Mesendoderm (in vitro differentiated cells): ENCODE data around the gene LMTK3.

Experiments used
- DNase-seq: peaks from one replicate; pipeline ENCODE4 v3.0.0; 2013
- H2AK5ac ChIP-seq: 2 replicates; pipeline ENCODE4 v1.6.1; 2013; ENCODE audit warnings: low read length, inconsistent platforms
- H2BK120ac ChIP-seq: 2 replicates; pipeline ENCODE4 v1.6.1; 2013; ENCODE audit warnings: low read depth, mild to moderate bottlenecking, low read length, moderate library complexity, mixed read lengths
- H2BK15ac ChIP-seq: replicated peaks from 2 replicates; pipeline ENCODE4 v1.6.1; 2013; ENCODE audit warnings: low read depth, mild to moderate bottlenecking, moderate library complexity
- H2BK5ac ChIP-seq: 2 replicates; pipeline ENCODE4 v1.6.1; 2013; ENCODE audit warnings: low read length, inconsistent platforms
- H3K18ac ChIP-seq: 2 replicates; pipeline ENCODE4 v1.6.1; 2013; ENCODE audit warnings: mild to moderate bottlenecking, low read length, mixed read lengths
- H3K23ac ChIP-seq: one replicate; pipeline ENCODE4 v1.6.1; 2013; ENCODE audit warnings: low read length
- H3K27ac ChIP-seq: 2 replicates; pipeline ENCODE4 v1.5.1; 2013; ENCODE audit warnings: low read depth, mild to moderate bottlenecking, inconsistent platforms, low read length, moderate library complexity
- H3K27me3 ChIP-seq: 2 replicates; pipeline ENCODE4 v1.6.1; 2013; ENCODE audit warnings: low read length, control low read depth, mild to moderate bottlenecking, inconsistent platforms; ENCODE audit not compliant: insufficient read depth, poor library complexity
- H3K36me3 ChIP-seq: 2 replicates; pipeline ENCODE4 v1.6.1; 2013; ENCODE audit warnings: low read length, inconsistent platforms; ENCODE audit not compliant: control insufficient read depth, insufficient read depth
- H3K4ac ChIP-seq: one replicate; pipeline ENCODE4 v1.6.1; 2013; ENCODE audit warnings: low read depth, mild to moderate bottlenecking, low read length, moderate library complexity
- H3K4me1 ChIP-seq: 2 replicates; pipeline ENCODE4 v1.6.1; 2013; ENCODE audit warnings: low read depth, low read length, inconsistent platforms; ENCODE audit not compliant: control insufficient read depth
- H3K4me2 ChIP-seq: 2 replicates; pipeline ENCODE4 v1.6.1; 2013; ENCODE audit warnings: low read length
- H3K4me3 ChIP-seq: 2 replicates; pipeline ENCODE4 v1.5.1; 2013; ENCODE audit warnings: mild to moderate bottlenecking, low read length
- H3K56ac ChIP-seq: one replicate; pipeline ENCODE4 v1.6.1; 2013; ENCODE audit warnings: low read length
- H3K79me1 ChIP-seq: 2 replicates; pipeline ENCODE4 v1.6.1; 2013; ENCODE audit warnings: low read length, inconsistent platforms
- H3K79me2 ChIP-seq: 2 replicates; pipeline ENCODE4 v1.6.1; 2013; ENCODE audit warnings: mild to moderate bottlenecking, low read length; ENCODE audit not compliant: control insufficient read depth, insufficient read depth
- H3K9ac ChIP-seq: 2 replicates; pipeline ENCODE4 v1.6.1; 2013; ENCODE audit warnings: low read length, inconsistent platforms
- H4K5ac ChIP-seq: one replicate; pipeline ENCODE4 v1.6.1; 2013; ENCODE audit warnings: low read length
- H4K8ac ChIP-seq: one replicate; pipeline ENCODE4 v1.6.1; 2013; ENCODE audit warnings: low read depth, mild to moderate bottlenecking, control low read depth, low read length, moderate library complexity
- WGBS: extraction: QIAGEN DNeasy Blood & Tissue Kit; methylation state at CpG from one replicate; pipeline ENCODE4 v1.1.7; 2013; ENCODE audit warnings: low lambda C conversion rate, missing lambda C conversion rate; ENCODE audit not compliant: insufficient coverage; ENCODE audit errors: extremely low coverage; 5-methylcytosine and 5-hydroxymethylcytosine counted together

The LMTK3 gene

DNA sequence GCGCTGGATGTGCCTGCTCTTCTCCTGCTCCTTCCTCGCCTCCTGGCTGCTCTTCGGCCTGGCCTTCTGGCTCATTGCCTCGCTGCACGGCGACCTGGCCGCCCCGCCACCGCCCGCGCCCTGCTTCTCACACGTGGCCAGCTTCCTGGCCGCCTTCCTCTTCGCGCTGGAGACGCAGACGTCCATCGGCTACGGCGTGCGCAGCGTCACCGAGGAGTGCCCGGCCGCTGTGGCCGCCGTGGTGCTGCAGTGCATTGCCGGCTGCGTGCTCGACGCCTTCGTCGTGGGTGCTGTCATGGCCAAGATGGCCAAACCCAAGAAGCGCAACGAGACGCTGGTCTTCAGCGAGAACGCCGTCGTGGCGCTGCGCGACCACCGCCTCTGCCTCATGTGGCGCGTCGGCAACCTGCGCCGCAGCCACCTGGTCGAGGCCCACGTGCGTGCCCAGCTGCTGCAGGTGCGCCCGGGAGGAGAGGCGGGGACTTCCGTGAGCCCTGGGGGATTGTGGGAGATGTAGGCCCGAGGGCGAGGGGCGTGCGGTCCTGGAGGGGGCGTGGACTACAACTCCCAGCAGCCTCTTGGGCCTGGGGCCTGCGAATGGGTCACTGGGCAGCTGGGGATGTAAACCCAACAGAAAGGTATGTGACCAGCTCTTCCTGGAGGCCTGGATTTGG lies 49.5 kb downstream of the LMTK3 start:
- Histone ChIP-seq H4K8ac (no peak overlapping the region), H2BK5ac (no peak overlapping the region), H3K4me3 (no peak overlapping the region), H2AK5ac (no peak overlapping the region), H3K56ac (no peak overlapping the region), H3K79me2 (no peaks in the 10 kb centered on the region), H3K4me2 (no peak overlapping the region), H3K36me3 (no peaks in the 10 kb centered on the region), H2BK15ac (no peak overlapping the region), H3K27ac (no peak overlapping the region), H3K79me1 (no peaks in the 10 kb centered on the region), H4K5ac (no peak overlapping the region), H3K18ac (no peak overlapping the region), H3K9ac (no peak overlapping the region), H3K27me3 (no peaks in the 10 kb centered on the region), H3K4me1 (no peaks in the 10 kb centered on the region), H3K4ac (no peak overlapping the region), H3K23ac (no peak overlapping the region), H2BK120ac (no peak overlapping the region)
- no CpG with 5 or more reads among the region's 62 CpGs for WGBS
- peak; percentile 89 for DNase-seq

DNA sequence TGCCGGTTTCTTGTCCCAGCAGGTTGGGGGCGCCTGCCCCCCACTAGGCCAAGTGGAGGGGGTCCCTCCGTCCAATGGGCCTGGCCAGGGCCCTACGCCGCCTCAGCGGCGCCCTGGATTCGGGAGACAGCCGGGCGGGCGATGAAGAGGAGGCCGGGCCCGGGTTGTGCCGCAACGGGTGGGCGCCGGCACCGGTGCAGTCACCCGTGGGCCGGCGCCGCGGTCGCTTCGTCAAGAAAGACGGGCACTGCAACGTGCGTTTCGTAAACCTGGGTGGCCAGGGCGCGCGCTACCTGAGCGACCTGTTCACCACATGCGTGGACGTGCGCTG lies 50.0 kb downstream of the LMTK3 start:
- WGBS = no CpG with 5 or more reads among the region's 36 CpGs
- H4K5ac ChIP-seq = no peak overlapping the region

DNA sequence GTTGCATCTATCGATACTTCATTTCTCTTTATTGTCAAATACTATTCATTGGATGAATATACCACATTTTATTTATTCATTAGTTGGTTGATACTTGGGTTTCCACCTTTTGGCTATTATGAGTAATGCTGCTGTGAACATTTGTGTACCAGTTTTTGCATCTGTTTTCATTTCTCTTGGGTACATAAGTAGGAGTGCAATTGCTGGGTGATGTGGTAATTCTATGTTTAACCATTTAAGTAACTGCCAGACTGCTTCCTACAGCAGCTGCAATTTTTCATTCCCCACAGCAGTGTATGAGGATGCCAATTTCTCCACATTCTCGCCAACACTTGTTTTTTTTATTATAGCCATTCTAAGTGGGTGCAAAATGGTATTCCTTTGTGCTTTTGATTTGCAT lies 53.6 kb downstream of the LMTK3 start:
- Histone ChIP-seq H3K27ac (no peak overlapping the region), H3K4ac (no peak overlapping the region), H3K56ac (no peak overlapping the region), H3K4me2 (no peak overlapping the region), H3K18ac (no peak overlapping the region), H3K36me3 (peaks cover 6% of the 10 kb centered on the region), H2BK5ac (no peak overlapping the region), H3K79me2 (no peaks in the 10 kb centered on the region), H3K4me3 (no peak overlapping the region), H4K8ac (no peak overlapping the region), H3K4me1 (no peaks in the 10 kb centered on the region), H4K5ac (no peak overlapping the region), H2AK5ac (no peak overlapping the region), H3K27me3 (no peaks in the 10 kb centered on the region), H3K9ac (no peak overlapping the region), H3K79me1 (peaks cover 5% of the 10 kb centered on the region), H2BK15ac (no peak overlapping the region), H2BK120ac (no peak overlapping the region), H3K23ac (no peak overlapping the region)
- no peak for DNase-seq
- no CpG with 5 or more reads among the region's 2 CpGs for WGBS

More for the DNA sequence above, 50.0 kb downstream of the LMTK3 start:
- Histone ChIP-seq H3K79me1 (no peaks in the 10 kb centered on the region), H2BK120ac (no peak overlapping the region), H3K4me1 (no peaks in the 10 kb centered on the region), H3K4me2 (no peak overlapping the region), H3K9ac (no peak overlapping the region), H3K36me3 (no peaks in the 10 kb centered on the region), H3K4me3 (no peak overlapping the region), H2AK5ac (no peak overlapping the region), H3K56ac (no peak overlapping the region), H4K8ac (no peak overlapping the region), H3K18ac (no peak overlapping the region), H3K23ac (no peak overlapping the region), H3K4ac (no peak overlapping the region), H3K27ac (no peak overlapping the region), H3K79me2 (no peaks in the 10 kb centered on the region), H3K27me3 (no peaks in the 10 kb centered on the region), H2BK15ac (no peak overlapping the region), H2BK5ac (no peak overlapping the region)
- no peak for DNase-seq

DNA sequence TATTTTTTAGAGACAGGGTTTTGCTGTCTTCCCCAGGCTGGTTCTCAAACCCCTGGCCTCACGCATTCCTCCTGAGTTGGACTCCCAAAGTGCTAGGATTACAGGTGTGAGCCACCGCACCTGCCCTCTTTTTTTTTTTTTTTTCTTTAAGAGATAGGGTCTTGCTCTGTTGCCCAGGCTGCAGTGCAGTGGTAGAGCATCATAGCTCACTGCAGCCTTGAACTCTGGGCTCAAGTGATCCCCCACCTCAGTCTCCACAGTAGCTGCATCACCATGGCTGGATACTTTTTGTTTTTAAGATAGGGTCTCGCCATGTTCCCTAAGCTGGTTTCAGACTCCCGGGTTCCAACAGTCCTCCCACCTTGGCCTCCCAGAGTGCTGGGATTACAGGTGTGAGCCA lies 54.8 kb downstream of the LMTK3 start:
- H4K8ac ChIP-seq = no peak overlapping the region
- H3K18ac ChIP-seq = no peak overlapping the region
- no peak overlapping the region for H3K56ac ChIP-seq
- H3K4me2 ChIP-seq = no peak overlapping the region
- no peak overlapping the region for H2BK5ac ChIP-seq
- H3K27ac ChIP-seq = no peak overlapping the region
- H3K79me1 ChIP-seq = peaks cover 5% of the 10 kb centered on the region
- H3K27me3 ChIP-seq = no peaks in the 10 kb centered on the region
- DNase-seq = no peak
- H4K5ac ChIP-seq = no peak overlapping the region
- H3K9ac ChIP-seq = no peak overlapping the region
- H3K23ac ChIP-seq = no peak overlapping the region
- no peaks in the 10 kb centered on the region for H3K4me1 ChIP-seq
- H2AK5ac ChIP-seq = no peak overlapping the region
- H3K36me3 ChIP-seq = peaks cover 11% of the 10 kb centered on the region
- no peak overlapping the region for H2BK15ac ChIP-seq
- H3K4me3 ChIP-seq = no peak overlapping the region
- H3K79me2 ChIP-seq = no peaks in the 10 kb centered on the region
- WGBS = no CpG with 5 or more reads among the region's 4 CpGs
- no peak overlapping the region for H3K4ac ChIP-seq
- no peak overlapping the region for H2BK120ac ChIP-seq

DNA sequence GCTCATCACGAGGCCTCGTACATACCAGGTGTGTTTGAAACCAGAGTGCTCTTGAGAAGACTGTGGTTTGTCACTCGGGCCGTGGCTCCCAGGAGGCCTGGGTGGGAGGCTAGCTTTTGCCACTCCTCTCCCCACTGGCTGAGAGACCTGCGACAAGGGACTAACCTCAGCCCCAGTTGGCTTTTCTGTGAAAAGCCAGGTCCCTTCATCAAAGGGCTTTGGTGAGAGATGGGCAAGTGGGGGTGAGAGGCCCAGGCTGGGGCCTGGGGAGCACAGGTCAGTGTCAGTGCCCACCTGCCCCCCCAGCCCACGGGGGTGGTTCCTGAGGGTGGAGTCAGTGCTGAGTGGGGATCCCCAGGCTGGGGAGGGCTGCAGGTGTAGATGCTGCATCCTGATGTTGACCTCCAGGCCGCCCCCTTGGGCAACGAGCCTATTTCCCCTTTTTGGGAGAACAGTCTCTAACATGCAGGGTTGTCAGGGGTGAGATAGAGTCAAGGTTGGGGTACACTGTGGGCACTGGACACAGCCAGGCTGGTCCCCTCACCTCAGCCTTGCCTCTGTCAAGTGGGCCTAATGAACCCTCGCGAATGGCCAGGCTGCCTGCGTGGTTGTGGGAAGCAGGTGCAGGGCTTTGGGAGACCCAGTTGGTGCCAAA lies 55.6 kb downstream of the LMTK3 start:
- WGBS = no CpG with 5 or more reads among the region's 11 CpGs
- H3K79me1 ChIP-seq = peaks cover 5% of the 10 kb centered on the region
- no peak overlapping the region for H2BK120ac ChIP-seq
- H3K79me2 ChIP-seq = no peaks in the 10 kb centered on the region
- no peak overlapping the region for H3K27ac ChIP-seq
- H3K4me3 ChIP-seq = no peak overlapping the region
- H3K4me1 ChIP-seq = no peaks in the 10 kb centered on the region
- no peaks in the 10 kb centered on the region for H3K27me3 ChIP-seq
- no peak overlapping the region for H4K8ac ChIP-seq
- no peak overlapping the region for H3K56ac ChIP-seq
- no peak overlapping the region for H3K4me2 ChIP-seq
- H4K5ac ChIP-seq = no peak overlapping the region
- H2AK5ac ChIP-seq = no peak overlapping the region
- H3K9ac ChIP-seq = no peak overlapping the region
- H3K18ac ChIP-seq = no peak overlapping the region
- H2BK15ac ChIP-seq = no peak overlapping the region
- H3K4ac ChIP-seq = no peak overlapping the region
- no peak overlapping the region for H3K23ac ChIP-seq
- peaks cover 15% of the 10 kb centered on the region for H3K36me3 ChIP-seq
- no peak for DNase-seq
- no peak overlapping the region for H2BK5ac ChIP-seq
